Measurements from ENCODE around the gene SPIRE1.

DNA sequence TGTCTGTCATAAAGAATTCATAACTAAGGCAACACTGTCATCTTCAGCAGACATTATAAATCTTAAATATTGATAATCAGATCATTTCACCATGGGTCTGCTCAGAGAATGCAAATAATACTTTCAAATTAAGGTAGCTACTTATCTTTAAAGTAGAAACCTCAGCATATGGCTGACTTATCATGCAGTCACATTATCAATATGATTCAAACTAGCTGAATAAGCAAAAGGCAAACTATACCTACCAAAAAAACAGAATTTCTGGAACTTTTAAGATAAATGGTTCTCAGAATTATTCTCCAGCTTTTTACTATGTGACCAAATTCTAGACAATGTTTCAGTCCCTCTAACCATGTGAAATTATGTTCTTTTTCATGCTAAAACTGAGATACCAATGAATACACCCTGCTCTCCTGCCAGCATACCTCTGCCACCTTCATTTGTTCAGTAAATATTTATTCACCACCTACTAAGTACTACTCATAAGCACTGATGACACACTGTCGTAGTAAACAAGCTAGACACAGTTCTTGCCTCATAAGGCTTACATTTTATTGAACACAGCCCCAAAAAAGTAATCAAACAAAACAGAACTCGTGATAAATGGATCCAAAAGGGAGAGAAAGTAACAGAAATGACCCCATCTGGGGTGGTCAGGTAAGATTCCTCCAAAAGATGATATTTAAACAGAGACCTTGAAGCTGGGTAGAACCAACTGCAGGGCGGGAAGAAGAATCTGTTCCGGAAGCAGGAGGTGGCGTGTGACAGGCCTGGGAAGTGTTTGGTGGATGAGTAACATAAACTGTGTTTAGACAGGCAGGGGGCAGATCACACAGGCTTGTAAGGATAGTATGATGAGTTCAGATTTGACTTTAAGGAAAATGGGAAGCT, 17.7 kb downstream of the SPIRE1 start:
- no peak for TF ChIP-seq GATA3 (IDR thresholded peaks at IDR 0.05; ENCODE audit: low read depth, low read length)
- no peak for TF ChIP-seq GATA2 (IDR thresholded peaks at IDR 0.05; ENCODE audit: low read depth, low read length)
